ENCODE results near the gene INPP5A. TPM values are rescaled to one million over a fixed set of nuclear protein-coding genes. Genes with fewer than 3 reads are reported as not detected.
"Not testable (repeated sequence)": the region's sequence is repeated elsewhere in the genome, so short reads cannot be mapped to it uniquely, and the experiment has no call there.

The INPP5A gene
- total and polyA plus RNA-seq, 5 donors: 60.0 to 116 (median 97.8) TPM

DNA sequence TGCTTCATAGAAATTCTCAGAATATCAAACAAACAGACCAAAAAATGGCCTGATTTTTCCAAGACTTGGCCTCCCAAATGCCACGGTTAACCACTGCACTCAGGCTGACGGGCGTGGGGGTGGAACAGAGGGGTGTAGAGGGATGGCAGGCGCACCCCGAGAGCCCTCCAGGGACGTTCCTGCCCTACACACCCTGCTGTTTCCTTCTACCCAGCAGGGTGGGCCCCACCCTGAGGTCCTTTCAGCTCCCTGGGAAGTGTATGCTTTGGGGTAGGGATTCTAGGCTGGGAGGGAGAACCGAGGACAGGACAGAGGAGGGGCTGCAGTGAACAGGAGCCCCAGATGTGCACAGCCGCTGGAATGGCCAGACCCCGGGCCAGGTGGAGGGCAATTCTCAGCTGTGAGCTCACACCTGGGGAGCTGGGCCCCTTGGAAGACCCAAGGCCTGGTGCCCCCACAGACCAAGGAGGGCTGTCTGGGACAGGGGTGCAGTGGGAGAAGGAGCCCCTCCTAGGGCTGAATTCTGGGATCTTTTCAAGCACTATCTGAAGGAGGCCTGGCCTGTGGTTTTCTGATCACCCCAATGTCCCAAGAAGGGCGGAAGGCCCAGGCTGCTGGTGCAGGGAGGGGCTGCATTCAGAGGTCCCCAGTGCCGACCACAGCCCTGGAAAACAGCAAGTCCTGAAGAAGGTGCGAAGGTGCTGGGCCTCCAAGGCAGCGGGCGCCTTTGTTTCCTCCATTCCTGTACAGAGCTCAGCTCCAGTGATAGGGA is 32.9 kb upstream of the INPP5A start:
- intact Hi-C loops (cut with DNase I): loop anchor here in 1 of 4 donors (5.0 kb wide), 1 partner anchor 133 kb away; no protein-coding TSS in a partner anchor
- DNase-seq: peak in 1 of 3 donors; percentile 42
- no peak overlapping the region for H3K27ac ChIP-seq (ENCODE audit: low read length)

GRCh38 chr10:132505546-132505945 is 32.0 kb upstream of the INPP5A start:
- 33% methylated on average over 12 of the region's 23 CpGs for WGBS
- not testable (repeated sequence) for H3K9me3 ChIP-seq (ENCODE audit: control insufficient read depth, low read length); H3K27me3 ChIP-seq (ENCODE audit: control insufficient read depth, insufficient read depth); H3K27ac ChIP-seq (ENCODE audit: low read length); ATAC-seq; H3K4me1 ChIP-seq (ENCODE audit: control insufficient read depth, insufficient read depth, low read length); H3K4me3 ChIP-seq (ENCODE audit: low read length)
- intact Hi-C loops (cut with DNase I): loop anchor here in 1 of 4 donors (5.0 kb wide), 1 partner anchor 132 kb away; no protein-coding TSS in a partner anchor
- peak in 1 of 3 donors; percentile 31 for DNase-seq

More for the DNA sequence above, 32.9 kb upstream of the INPP5A start:
- no peaks in the 10 kb centered on the region for H3K9me3 ChIP-seq (ENCODE audit: control insufficient read depth, low read length)
- WGBS: 88% methylated on average over 14 of the region's 14 CpGs
- ATAC-seq: no peak
- no peak overlapping the region for H3K4me3 ChIP-seq (ENCODE audit: low read length)
- H3K4me1 ChIP-seq (ENCODE audit: control insufficient read depth, insufficient read depth, low read length): peaks cover 3% of the 10 kb centered on the region
- H3K27me3 ChIP-seq (ENCODE audit: control insufficient read depth, insufficient read depth): no peaks in the 10 kb centered on the region

DNA sequence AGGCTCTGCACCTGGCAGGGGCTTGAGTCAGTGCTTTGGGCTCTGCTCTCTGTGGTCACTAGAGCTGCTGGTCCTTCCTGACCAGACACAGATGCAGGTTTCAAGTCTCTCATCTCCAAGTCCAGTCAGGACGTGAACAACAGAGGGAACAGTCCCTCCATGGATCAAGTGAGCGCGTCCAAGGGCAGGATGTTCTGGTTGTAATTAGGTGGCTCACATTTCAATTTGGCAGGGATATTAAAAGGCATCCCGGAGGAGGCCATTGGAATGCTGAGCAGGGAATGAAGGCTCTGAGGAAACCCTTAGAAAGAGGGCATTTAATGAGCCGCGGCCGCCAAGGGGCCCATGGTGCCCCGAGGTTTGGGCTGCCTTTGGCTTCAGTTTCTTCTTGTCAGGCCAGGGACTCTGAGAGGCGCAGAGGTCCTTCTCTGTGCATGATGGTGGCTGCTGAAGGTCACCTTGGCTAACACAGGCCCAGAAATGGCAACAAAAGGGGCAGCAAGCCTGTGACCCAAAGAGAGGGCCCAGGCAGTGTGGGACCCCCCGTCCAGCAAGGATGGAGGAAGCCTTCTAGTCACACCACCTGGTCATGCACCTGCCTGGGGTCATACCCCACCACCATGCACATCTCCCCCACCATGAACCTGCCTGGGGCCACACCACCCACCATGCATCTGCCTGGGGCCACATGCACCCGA is 30.7 kb upstream of the INPP5A start:
- Histone ChIP-seq H3K9me3 (ENCODE audit: control insufficient read depth, low read length) (no peaks in the 10 kb centered on the region), H3K27ac (ENCODE audit: low read length) (peak overlapping the region; percentile 31), H3K27me3 (ENCODE audit: control insufficient read depth, insufficient read depth) (no peaks in the 10 kb centered on the region), H3K4me1 (ENCODE audit: control insufficient read depth, insufficient read depth, low read length) (peaks cover 5% of the 10 kb centered on the region), H3K4me3 (ENCODE audit: low read length) (no peak overlapping the region)
- intact Hi-C loops (cut with DNase I): loop anchor here in 1 of 4 donors (5.0 kb wide), 1 partner anchor 130 kb away; no protein-coding TSS in a partner anchor
- WGBS: 50% methylated on average over 11 of the region's 11 CpGs
- ATAC-seq (peak; percentile 22 to 45), DNase-seq (peak in 2 of 3 donors; percentile 37 to 73)

GRCh38 chr10:132507409-132507955 is 30.1 kb upstream of the INPP5A start:
- H3K9me3 ChIP-seq (ENCODE audit: control insufficient read depth, low read length): no peaks in the 10 kb centered on the region
- H3K27ac ChIP-seq (ENCODE audit: low read length): peak overlapping the region; percentile 31
- peak in 1 of 3 donors; percentile 34 for DNase-seq
- H3K4me3 ChIP-seq (ENCODE audit: low read length): no peak overlapping the region
- peaks cover 5% of the 10 kb centered on the region for H3K4me1 ChIP-seq (ENCODE audit: control insufficient read depth, insufficient read depth, low read length)
- 86% methylated on average over 10 of the region's 10 CpGs for WGBS
- ATAC-seq: no peak
- H3K27me3 ChIP-seq (ENCODE audit: control insufficient read depth, insufficient read depth): no peaks in the 10 kb centered on the region
- intact Hi-C loops (cut with DNase I): loop anchor here in 1 of 4 donors (5.0 kb wide), 1 partner anchor 130 kb away; no protein-coding TSS in a partner anchor

DNA sequence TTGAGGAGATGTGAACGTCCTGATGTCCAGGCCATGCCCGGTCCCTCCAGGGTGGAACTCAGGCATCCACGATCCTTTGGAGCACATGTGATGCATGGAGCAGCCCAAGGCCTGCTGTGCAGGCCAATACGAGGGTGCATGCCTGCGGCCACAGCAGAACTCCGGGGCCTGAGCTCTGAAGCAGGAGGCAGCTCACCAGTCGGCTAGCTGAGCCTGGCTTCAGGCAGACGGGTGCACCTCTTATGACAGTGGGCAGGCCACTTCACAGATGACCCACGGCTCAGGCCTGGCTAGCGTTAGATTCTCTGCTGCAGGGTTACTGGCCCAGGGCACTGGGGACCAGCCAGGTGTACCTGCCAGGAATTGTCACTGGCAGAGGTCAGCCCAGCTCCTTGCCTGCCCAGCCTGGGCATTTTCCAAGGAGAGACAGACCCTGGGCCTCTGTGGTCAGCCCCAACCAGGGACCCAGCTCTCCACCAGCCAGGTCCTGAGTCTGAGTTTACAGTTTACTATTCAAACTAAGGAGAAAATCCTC is 29.6 kb upstream of the INPP5A start:
- ATAC-seq (peak; percentile 2 to 5), DNase-seq (peak in 2 of 3 donors; percentile 25 to 35)
- no peaks in the 10 kb centered on the region for H3K9me3 ChIP-seq (ENCODE audit: control insufficient read depth, low read length)
- H3K4me1 ChIP-seq (ENCODE audit: control insufficient read depth, insufficient read depth, low read length): peaks cover 5% of the 10 kb centered on the region
- H3K4me3 ChIP-seq (ENCODE audit: low read length): no peak overlapping the region
- WGBS: 84% methylated on average over 10 of the region's 10 CpGs
- intact Hi-C loops (cut with DNase I): loop anchor here in 1 of 4 donors (5.0 kb wide), 1 partner anchor 129 kb away; no protein-coding TSS in a partner anchor
- H3K27ac ChIP-seq (ENCODE audit: low read length): peak overlapping the region; percentile 34
- H3K27me3 ChIP-seq (ENCODE audit: control insufficient read depth, insufficient read depth): no peaks in the 10 kb centered on the region

GRCh38 chr10:132508581-132509443 is 28.8 kb upstream of the INPP5A start:
- Histone ChIP-seq H3K4me3 (ENCODE audit: low read length) (no peak overlapping the region), H3K27ac (ENCODE audit: low read length) (peak overlapping the region; percentile 31), H3K27me3 (ENCODE audit: control insufficient read depth, insufficient read depth) (no peaks in the 10 kb centered on the region), H3K9me3 (ENCODE audit: control insufficient read depth, low read length) (no peaks in the 10 kb centered on the region), H3K4me1 (ENCODE audit: control insufficient read depth, insufficient read depth, low read length) (peaks cover 5% of the 10 kb centered on the region)
- peak; percentile 65 to 86 (median 83) for DNase-seq
- intact Hi-C loops (cut with DNase I): loop anchor here in 1 of 4 donors (5.0 kb wide), 1 partner anchor 128 kb away; no protein-coding TSS in a partner anchor
- ATAC-seq: peak; percentile 72 to 77
- 71% methylated on average over 19 of the region's 19 CpGs for WGBS

- DNase-seq (peak in 2 of 3 donors; percentile 49 to 51), ATAC-seq (no peak)
- Histone ChIP-seq H3K27ac (ENCODE audit: low read length) (no peak overlapping the region), H3K4me1 (ENCODE audit: control insufficient read depth, insufficient read depth, low read length) (peaks cover 5% of the 10 kb centered on the region), H3K9me3 (ENCODE audit: control insufficient read depth, low read length) (no peaks in the 10 kb centered on the region), H3K27me3 (ENCODE audit: control insufficient read depth, insufficient read depth) (no peaks in the 10 kb centered on the region), H3K4me3 (ENCODE audit: low read length) (no peak overlapping the region)
- intact Hi-C loops (cut with DNase I): loop anchor here in 2 of 4 donors (5.0 to 10.0 kb wide), 2 partner anchors 125 to 128 kb away; no protein-coding TSS in a partner anchor
- WGBS: 92% methylated on average over 14 of the region's 14 CpGs
Measured at GRCh38 chr10:132509506-132510173, 27.9 kb upstream of the INPP5A start.

GRCh38 chr10:132510174-132510611 is 27.4 kb upstream of the INPP5A start:
- Histone ChIP-seq H3K9me3 (ENCODE audit: control insufficient read depth, low read length) (no peaks in the 10 kb centered on the region), H3K4me3 (ENCODE audit: low read length) (no peak overlapping the region), H3K27ac (ENCODE audit: low read length) (no peak overlapping the region), H3K4me1 (ENCODE audit: control insufficient read depth, insufficient read depth, low read length) (peaks cover 5% of the 10 kb centered on the region), H3K27me3 (ENCODE audit: control insufficient read depth, insufficient read depth) (no peaks in the 10 kb centered on the region)
- no peak for ATAC-seq
- intact Hi-C loops (cut with DNase I): loop anchor here in 1 of 4 donors (10.0 kb wide), 1 partner anchor 125 kb away; no protein-coding TSS in a partner anchor
- DNase-seq: peak in 1 of 3 donors; percentile 46
- 90% methylated on average over 15 of the region's 15 CpGs for WGBS
